ENCODE results near the gene PTPRS.

PTPRS gene

DNA sequence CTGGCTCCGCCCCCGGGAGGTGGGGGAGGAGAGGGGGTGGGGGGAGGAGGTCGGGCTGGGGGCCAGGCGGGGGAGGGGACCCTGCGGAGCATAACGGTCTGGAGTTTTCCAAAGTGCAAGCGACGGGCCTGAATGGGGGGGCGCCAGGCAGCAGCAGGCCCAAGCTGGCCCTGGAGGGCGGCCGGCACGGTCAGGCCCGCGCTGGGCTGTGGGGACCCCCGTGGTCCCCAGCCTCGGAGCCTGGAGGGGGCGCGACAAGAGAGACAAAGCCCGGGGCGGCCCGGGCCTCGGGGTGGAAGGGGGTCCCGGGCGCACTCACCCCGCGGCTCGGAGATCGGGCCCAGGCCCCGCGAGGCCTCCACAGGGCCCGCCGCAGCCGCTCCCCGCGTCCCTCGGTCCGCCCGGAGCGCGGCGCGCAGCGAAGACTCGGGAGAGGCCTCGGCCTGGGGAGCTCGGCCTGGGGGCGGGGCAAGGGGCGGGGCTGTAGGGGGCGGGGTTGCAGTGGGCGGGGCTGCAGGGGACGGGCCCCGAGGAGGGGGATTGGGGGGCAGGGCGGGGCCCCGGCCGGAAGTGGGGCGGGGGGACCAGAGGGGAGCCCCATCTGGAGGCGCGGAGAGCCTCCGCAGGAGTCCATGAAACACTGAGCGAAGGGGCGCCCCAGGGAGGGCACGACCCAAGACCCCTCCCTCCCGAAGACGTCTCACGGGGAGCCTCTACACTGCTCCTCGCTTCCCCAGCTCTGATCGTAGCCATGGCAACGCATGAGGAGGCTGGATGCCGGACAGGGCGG lies 47.6 kb downstream of the PTPRS start:
- TF ChIP-seq, protein P1, sequence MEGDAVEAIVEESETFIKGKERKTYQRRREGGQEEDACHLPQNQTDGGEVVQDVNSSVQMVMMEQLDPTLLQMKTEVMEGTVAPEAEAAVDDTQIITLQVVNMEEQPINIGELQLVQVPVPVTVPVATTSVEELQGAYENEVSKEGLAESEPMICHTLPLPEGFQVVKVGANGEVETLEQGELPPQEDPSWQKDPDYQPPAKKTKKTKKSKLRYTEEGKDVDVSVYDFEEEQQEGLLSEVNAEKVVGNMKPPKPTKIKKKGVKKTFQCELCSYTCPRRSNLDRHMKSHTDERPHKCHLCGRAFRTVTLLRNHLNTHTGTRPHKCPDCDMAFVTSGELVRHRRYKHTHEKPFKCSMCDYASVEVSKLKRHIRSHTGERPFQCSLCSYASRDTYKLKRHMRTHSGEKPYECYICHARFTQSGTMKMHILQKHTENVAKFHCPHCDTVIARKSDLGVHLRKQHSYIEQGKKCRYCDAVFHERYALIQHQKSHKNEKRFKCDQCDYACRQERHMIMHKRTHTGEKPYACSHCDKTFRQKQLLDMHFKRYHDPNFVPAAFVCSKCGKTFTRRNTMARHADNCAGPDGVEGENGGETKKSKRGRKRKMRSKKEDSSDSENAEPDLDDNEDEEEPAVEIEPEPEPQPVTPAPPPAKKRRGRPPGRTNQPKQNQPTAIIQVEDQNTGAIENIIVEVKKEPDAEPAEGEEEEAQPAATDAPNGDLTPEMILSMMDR (IDR thresholded peaks at IDR 0.05; ENCODE audit: low read depth, low read length, missing control alignments), result no peak
- H3K4me3 ChIP-seq (ENCODE audit: low read depth, low read length), result peak overlapping the region; percentile 67
- in situ Hi-C loops (cut with HindIII; ENCODE audit: low sequenced_read_pairs), result no loop called here
- no peak for DNase-seq (ENCODE audit: low read depth)

- TF ChIP-seq, protein P1 (IDR thresholded peaks at IDR 0.05; ENCODE audit: low read depth, low read length, missing control alignments), result no peak
- in situ Hi-C loops (cut with HindIII; ENCODE audit: low sequenced_read_pairs), result no loop called here
- H3K4me3 ChIP-seq (ENCODE audit: low read depth, low read length), result peak overlapping the region; percentile 67
- no peak for DNase-seq (ENCODE audit: low read depth)
These were observed 48.2 kb downstream of the PTPRS start for GRCh38 chr19:5292453-5292821.

- TF ChIP-seq, protein P1 (IDR thresholded peaks at IDR 0.05; ENCODE audit: low read depth, low read length, missing control alignments), result no peak
- H3K4me3 ChIP-seq (ENCODE audit: low read depth, low read length), result peak overlapping the region; percentile 67
- no peak for DNase-seq (ENCODE audit: low read depth)
- in situ Hi-C loops (cut with HindIII; ENCODE audit: low sequenced_read_pairs), result no loop called here
These were observed 48.9 kb downstream of the PTPRS start for GRCh38 chr19:5291588-5292193.
